ENCODE measurements around the gene LBX1.
A peak's percentile ranks its signal among the peaks of the same experiment; 100 is the strongest.

LBX1 gene

DNA sequence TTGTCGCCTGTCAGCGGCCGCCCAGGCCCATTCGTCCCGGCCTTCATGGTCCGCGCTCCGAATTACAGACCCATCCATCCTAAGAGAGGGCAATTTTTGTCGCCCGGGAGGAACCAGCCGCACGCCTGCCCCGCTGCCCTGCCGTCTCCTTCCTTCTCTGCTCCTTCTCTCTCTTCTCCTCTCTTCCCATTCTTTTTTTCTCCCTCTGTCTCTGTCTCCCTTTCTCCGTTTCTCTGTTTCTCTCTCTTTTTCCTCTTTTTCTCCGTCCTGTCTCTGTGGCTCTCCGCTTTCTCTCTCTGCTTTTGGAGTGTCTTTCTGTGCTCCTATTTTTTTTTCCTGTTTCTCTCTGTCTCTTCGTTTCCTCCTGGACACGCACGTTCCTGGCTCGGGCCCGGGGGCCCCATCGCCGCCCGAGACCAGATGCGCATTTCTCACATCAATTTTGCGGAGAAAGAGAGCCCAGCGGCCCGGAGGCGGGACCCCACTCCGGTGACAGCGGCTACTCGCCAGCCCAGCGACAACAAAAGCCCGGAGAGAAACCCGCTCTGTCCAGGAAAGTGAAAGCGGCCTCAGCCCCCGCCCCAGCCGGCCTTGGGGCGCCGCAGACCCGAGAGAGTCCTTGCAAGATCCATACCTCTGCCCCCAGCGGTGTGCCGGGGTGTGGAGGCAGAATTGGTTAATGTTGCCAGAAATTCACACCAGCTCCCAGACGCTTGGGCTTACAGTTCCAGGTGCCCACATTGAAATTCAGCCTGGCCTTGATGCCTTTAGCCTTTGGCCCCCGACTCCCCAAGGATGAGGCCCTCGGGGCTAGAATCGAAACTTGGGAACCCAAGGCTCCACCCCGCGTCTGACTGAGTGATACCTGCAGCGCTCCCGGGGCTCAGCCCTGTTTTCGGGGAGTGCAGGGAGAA, 4.1 kb downstream of the LBX1 start:
- DNase-seq: no peak

DNA sequence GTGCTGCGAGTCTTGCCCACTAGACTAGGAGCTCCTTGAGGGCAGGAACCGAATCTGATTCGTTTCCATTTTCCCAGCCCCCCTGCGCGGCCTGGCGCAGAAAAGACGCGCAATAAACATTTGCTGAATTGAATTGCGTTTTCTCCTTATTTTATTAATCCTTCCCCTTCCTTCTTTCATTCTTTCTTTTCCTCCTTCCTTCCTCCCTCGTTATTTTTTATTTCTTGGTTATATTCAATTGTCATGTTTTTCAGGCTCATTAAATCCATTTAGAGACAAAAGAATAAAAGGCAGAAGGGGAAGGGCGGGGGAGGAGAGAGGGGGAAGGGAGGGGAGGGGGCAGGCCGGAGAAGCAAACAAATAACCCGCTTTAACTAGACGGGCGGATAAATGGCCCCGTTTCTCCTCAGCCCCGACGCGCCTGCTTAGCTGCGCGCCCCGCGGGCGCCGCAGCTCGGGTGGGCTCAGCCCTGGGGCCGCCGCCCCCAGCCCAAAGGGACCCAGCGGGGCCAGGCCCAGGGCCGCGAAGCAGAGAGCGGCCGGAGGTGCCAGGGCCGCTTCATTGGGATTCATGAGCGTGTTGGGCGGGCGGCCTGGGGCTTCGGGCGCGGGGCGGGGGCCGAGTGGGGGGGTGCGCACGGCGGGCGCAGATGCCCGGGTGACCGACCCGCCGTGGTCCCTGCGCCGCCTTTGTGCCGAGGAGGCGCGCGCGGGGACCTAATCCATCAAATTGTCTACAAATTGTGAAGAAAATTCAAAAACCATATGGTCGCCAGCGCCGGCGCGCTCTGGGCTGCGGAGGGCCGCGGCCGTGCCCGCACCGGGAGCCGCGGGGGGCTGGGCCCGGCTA, 5.0 kb downstream of the LBX1 start:
- no peak for DNase-seq

DNA sequence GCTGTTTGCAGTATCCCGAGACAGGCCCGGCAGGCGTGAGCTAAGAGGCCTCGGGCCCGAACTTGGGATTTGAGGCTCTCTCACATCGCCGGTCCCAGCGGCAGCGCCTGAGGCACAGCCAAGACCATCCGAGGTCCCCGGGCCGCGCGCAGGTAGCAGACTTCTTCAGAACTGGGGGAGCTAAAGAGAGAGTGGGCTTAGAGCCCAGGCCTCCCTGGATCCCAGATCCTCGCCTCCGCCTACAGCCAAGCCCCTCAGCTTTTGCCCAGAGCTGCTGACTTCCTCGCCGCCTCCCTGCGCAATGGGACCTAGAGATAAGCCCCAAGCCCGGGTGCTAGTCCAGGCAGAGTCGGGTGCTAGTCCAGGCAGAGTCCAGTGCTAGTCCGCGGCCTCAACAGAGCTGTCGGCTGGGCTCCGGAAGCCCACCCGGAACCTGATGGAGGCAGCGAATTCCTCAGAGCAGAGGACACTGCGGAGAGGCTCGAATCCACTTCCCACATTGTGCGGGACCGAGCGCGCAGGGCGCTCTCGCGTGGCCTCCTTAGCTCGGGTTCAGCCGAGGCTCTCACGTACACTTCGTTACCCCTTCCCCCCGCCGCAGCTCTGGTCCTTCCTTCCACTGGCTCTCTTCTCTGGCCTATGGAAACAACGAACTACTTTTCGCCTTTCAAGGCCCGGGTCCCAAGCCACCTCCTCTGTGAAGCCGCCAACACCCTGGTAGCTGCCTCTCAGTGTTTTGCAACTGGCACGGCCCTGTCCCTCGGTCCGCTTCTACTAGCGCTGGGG, 5.8 kb downstream of the LBX1 start:
- no peak for DNase-seq

DNA sequence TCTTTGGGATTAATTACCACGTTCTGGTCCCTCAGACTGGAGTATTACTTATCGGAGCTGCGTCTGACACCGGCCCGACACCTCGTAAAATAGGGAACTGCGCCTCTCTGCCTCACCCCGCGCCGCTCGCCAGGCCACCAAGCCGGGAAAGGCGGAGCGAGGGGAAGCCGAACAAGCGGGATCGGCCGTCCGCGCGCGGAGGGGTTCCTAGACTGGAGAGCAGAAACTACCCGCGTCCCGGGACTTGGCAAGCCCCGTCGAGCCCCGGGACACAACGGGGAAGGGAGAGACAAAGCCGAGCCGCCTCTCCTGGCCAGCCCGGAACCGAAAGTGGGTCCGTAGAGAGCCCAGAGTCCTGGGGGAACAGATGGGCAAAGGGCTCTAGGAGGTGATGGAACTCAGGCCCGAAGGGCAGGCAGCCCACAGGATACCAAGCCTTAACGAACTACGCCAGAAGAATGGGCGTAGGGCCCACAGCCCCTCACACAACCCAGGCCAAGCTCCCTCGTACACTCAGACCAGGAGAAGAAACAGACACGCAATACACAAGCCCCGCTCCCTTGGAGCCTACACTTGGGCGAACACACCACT, 6.5 kb downstream of the LBX1 start:
- DNase-seq: no peak

DNA sequence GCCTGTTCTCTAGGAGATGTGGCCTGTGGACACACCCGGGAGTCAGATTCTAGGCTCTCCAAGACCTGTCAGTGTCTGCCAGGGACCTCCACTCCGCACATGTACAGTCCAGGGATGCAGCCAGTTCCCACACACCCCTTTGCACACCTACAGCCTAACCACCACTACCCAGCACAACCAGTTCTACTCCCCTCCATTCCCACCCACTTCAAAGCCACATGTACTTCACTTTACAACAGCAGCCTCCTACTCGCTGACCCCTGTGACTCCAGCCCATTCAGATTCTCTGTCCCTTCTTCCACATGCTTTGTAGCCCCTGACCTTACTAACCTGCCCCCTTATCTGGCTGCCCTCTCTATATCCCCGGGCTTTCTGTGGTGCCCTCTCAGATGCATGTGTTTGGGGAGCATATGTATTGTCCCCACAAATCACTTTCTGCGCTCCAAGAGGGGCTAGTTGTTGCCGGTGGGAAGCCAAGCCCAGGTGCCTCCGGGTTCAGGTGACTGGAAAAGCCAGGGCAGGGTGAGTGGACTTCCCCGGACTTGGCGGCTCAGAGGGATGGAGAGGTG, 7.2 kb downstream of the LBX1 start:
- no peak for DNase-seq

DNA sequence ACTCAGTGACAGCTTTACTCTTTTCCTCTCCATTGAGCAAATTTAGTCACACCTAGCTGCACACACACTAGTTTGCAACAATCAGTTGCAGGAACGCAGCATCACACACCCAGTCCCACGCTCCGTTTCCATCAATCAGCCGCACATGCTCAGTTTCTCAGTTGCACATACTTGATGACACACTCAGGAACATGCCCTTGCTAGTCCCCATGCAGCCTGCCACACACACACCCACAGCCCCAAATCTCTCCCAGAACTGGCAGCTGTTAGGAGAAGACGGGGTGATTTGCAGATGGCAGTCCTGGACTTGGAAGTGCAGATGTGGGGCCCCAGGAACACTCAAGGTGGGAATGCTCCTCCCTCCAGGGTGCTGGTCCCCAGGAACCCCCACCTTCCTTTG, 7.7 kb downstream of the LBX1 start:
- no peak for DNase-seq

DNA sequence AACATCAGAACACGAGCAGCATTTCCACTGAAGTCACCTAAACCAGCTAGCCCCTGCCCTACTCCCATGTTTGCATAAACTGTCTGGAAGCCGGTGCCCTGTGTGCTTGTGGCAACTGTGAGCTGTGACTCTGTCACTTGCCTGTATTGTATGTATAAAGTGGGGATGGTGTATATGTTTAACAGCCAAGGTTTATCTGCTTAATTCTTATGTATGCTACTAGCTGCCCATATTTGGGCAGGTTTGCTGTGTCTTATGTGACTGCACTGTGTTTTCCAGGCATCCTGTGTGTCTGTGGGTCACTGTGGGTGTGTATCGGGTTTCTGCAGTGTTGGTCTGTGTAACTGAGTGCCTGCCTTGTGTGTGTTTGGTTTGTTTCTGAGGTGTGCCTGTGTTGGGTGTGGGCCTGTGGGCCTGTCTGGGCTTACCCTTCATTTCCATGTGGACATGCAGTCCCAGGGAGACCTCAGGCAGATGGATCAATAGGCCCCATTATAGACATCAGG, 9.3 kb downstream of the LBX1 start:
- DNase-seq: no peak

DNA sequence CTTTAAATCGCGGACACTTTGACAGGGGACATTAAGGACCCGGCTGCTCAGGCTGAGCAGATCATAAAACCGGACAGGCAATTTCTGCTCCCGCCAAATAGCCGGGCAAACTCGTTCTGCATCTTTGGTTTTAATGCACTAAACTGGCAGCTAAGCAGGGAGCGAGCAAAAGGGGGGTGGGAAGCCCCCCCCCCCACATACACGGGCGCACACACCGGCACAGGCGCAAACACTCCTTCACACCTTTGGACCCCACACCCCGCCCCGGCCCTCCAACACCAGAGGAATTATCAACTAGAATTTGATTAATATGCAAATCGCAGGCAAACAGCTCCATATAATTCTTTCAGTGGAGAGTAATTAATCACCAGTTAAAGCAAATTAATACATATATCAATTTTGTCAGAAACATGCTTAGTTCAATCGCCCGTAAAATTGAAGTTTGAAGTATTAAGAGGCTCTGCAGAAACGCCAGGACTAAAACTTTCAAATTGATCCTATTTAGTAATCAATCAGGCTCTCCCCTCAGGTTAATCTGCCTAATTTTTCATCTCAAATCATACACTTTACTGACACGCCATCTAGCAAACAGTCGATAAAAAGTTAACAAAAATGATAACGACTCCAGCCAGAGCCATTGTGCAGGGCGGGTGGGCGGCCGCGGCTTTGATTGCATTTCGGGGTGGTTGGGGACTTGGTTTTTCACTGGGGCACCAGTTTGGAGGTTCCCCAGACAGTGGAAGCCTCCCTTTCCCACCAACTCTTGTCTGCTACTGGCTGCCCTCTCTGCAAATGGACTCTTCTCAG, 9.9 kb downstream of the LBX1 start:
- DNase-seq: no peak

DNA sequence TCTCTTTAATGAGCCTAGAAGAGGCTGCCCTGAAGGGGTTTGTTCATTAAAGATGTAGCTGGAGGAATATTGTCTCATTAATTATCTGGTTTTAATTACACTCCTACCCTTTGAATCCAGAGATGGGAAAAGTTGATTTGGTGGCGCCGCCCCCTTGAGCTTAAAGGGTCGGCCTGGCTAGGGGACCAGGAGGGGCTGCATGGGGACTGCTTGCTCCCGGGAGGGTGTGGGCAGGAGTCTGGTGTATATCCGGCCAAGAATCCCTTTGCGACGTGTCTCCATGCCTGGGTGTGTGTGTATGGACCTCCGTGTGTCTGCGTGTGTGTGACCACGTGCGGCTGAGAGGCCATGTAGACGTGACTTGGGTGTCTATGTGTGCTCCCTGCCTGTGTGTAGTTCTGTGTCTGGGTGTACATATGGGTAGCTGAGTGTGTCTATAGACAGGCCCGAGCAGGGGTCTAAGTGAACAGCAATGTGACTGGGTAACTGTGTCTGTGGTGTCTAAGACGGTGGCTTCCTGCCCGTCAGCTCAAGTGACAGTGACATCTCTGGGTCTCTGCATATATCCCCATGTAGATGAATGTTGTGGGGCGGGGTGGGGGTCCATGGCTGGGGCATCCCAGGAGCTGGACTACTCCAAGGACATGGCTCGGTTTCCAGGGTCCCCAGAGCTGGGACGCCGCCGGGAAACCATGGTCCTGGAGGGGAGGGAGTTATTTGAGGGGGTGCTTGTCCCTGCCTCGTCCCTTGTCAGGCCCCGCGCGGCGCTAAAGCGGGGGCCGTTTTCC, 10.7 kb downstream of the LBX1 start:
- no peak for DNase-seq

DNA sequence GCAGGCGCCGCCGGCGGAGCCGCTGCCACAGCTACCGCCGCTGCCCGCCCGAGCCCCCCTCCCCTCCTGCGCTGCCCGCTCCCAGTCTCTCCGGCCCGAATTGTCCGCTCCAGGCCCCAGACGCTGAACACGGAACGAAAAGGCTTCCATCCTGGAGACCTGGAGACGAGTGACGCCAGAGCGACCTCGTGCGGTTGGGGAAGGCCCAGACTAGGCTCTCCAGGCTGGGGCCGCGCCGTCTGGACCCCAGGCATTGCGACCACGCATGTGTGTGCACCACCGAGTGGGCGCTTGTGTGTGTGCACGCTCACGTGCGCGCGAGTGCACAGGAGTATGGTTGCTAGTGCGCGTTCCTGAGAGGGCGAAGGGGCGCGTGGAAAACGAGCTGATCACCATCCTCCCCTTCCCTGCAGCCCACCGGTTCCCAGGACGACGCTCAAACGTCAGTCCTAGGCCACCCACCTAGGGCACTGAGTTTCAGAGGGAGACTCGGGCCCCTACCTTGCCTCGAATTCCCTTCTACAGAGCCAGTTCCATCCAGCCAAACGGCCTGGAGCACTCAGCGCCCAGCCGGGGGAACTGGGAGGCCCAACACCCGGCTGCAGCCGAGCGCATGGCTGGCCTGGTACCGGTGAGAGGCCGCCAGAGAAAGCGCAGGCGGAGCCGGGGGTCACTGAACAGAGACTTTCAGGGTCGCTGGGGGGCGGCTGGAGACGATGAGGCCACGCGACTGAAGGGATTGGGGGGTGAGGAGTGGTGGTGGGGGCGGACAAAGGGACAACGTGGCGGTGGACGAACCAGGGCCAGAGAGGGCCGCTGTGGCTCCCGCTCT, 11.6 kb downstream of the LBX1 start:
- DNase-seq: no peak

DNA sequence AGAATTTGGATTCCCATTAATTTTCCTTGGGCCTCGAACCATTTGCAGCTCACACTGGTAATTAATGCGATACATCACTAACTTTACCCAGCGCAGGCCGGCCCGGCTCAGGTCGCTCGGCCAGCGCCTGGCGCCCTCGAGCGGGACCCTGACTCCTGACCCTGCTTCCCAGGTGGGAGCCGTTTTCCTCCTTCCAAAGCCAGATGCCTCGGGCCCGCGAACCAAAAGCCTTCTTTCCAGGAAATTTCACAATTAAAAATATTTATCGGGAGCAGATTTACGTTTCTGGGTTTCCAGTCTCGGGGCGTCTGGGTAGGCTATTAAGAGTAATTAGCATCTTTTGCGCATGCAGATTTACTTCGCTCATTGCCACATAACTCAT, 12.2 kb downstream of the LBX1 start:
- DNase-seq: no peak

DNA sequence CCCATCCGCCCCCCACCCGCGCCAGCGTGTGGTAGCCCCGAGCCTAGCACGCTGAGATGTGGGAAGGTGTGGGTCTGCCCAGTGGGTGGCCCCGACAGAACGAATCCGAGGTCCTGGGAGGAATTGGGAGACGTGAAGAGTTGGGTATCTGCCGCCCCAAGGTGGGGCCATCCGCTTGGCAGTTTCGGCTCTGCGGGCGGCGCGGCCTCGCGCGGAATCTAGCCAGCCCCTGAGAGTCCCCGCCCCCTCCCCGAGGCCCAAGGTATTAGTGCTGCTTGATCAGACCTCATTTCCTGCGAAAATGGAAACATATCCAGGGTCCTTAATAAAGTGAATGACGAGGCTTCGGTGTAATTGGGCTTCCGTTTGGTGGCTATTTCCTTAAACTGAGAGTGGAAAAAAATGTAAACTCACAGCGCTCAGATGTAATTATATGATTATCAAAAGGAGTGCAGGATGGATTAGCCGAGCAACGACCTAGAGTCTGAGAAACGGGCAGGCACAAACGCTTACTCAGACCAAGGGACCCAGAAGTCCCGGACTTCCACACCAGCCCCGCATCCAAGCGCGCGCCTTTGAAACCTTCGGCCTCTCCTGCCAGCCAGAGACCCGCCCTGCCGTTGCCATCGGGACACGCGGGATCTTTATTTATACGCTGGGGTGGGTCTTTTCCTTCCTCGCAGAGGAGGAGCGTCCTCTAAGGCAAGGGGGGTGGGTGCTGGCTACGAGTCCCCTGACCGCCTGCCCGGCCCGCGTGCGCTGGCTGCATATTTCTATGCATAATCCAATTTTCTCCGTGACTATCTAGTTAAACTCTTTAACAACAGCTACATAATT, 12.8 kb downstream of the LBX1 start:
- DNase-seq: no peak

DNA sequence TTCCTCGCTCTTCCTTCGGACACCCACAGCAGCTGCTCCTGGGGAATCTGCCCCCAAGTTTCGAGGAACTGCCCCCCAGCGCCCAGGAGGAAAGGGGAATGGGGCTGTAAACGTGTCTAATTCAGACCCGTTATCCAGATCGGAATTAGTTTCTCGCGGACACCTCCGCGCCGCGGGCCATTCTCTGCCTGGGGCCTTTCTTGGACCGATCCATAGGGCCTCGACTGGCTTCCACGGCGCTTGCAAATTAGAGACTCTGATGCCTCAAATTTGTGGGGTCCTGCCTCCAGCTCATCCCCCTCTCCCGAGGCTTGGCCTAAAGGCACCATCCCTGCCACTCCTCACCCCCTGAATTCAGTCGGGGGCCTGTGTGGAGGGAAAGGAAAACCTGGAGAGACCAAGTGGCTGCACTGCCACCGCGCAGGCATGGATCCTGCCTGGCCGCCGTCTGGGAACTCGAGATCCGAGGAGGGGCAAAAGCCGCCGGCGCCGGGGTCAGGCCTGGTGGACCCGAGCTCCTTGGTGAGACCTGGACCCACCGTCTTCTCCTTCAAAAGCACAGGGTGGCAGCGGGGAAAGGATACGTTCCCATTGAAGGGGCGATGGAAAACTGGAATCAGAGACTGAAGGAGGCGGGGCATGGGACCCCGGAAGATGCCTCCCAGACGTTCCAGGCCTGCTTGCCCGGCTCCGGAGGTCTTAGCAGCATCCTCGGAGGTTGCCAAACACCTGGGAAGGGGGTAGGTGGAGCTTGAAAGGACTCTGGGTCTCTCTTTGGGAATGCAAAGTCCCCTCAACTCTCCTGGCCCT, 13.7 kb downstream of the LBX1 start:
- no peak for DNase-seq

DNA sequence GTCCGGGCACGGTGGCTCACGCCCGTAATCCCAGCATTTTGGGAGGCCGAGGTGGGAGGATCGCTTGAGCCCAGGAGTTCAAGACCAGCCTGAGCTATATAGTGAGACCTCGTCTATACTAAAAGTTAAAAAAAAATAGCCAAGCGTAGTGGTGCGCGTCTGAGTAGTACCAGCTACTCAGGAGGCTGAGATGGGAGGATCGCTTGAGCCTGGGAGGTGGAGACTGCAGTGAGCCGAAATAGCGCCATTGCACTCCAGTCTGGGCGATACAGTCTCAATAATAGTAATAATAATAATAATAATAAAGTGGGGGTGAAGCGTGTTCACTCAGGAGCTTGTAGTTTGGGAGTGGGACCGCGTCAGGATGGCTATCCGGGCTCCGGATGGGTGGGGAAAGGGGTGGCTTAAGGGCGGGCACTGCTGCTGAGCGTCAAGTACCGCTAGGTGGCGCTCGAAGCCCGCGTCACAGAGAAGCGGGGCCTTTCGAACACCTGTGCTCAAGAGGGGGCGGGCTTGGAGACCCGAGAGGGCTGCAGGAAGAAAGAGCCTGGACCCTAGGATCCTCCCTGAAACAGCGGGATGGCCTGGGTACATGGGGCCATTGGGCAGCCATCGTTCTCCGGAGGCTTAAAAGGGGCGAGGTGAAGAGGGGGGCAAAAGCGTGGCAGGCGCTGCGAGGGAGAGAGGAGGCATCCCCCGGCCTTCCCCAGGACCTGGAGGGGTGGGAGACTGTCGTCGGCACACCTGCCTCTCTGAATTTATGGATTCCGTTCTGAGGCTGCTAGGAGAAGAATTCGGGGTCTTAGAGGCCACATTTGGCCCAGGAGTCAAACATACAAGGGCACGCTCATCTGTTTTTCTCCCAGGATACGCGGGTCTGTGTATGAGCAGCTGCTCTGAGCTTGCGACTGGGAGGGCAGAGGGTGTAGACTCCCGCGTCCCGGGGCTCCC, 14.5 kb downstream of the LBX1 start:
- DNase-seq: peak; percentile 51 to 70 (median 61)

DNA sequence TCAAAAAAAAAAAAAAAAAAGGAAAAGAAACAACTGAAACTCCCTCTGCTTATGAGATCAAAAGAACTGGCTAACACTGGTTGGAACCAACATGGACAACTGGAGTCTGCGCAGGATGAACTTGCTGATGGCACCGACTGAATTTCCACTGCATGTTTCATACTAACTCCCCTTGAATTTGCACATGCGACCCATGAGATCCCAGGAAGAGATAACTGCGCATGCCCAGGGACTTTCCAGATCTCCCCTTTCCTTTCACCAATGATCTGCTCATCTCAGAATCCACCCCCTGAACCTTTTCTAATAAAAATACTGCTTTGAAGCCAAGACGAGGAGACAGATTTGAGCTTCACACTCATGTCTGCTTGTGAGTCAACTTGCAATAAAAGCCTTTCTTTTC, 20.7 kb downstream of the LBX1 start:
- no peak for DNase-seq

DNA sequence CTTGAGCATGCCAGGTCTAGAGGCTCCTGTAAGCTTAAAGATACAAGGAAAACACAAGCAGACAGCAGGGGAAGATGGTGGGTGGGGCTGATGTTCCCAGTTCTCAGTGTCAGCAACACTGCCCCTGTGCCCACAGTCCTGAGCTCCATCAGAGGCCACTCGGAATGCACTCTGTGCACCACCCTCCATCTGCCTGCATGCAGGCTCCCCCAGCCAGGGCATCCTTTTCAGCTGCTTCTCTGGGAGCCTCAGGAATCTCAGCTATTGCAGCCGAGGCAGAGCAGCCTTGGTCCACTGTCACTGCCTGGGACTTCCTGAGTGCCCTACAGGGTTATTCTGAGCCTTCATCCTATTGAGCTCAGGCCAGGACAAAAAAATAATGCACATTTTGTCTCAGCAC, 22.2 kb downstream of the LBX1 start:
- DNase-seq: no peak
